ENCODE data around the gene TEAD2.
"Not testable (repeated sequence)": the region's sequence is repeated elsewhere in the genome, so short reads cannot be mapped to it uniquely, and the experiment has no call there.

The TEAD2 gene

GRCh38 chr19:49347191-49347590 lies 15.0 kb downstream of the TEAD2 start:
- no peak for FAIRE-seq

GRCh38 chr19:49344505-49345423 lies 17.5 kb downstream of the TEAD2 start:
- no peak for FAIRE-seq

GRCh38 chr19:49343123-49343522 lies 19.1 kb downstream of the TEAD2 start:
- FAIRE-seq = no peak

GRCh38 chr19:49342291-49342721 lies 19.9 kb downstream of the TEAD2 start:
- no peak for FAIRE-seq

GRCh38 chr19:49340865-49341718 lies 21.1 kb downstream of the TEAD2 start:
- FAIRE-seq = no peak

GRCh38 chr19:49340069-49340864 lies 21.9 kb downstream of the TEAD2 start:
- FAIRE-seq = no peak

GRCh38 chr19:49339301-49340068 lies 22.7 kb downstream of the TEAD2 start:
- peak; percentile 21 for FAIRE-seq

- FAIRE-seq = no peak
Observed at GRCh38 chr19:49338691-49339300, 23.4 kb downstream of the TEAD2 start.

- no peak for FAIRE-seq
Observed at GRCh38 chr19:49338023-49338677, 24.1 kb downstream of the TEAD2 start.

- FAIRE-seq = no peak
Observed at GRCh38 chr19:49337267-49338022, 24.8 kb downstream of the TEAD2 start.

GRCh38 chr19:49336482-49337266 lies 25.5 kb downstream of the TEAD2 start:
- no peak for FAIRE-seq

- FAIRE-seq = no peak
Observed at GRCh38 chr19:49335784-49336481, 26.3 kb downstream of the TEAD2 start.

GRCh38 chr19:49335071-49335783 lies 27.0 kb downstream of the TEAD2 start, which contains the start of gene CD37:
Gene CD37, plus strand, starts transcription at chr19:49335406. Its CDS starts 135 bp downstream, at chr19:49335541.
- no peak for FAIRE-seq

GRCh38 chr19:49333811-49334288 lies 28.4 kb downstream of the TEAD2 start:
- no peak for FAIRE-seq

GRCh38 chr19:49333418-49333805 lies 28.8 kb downstream of the TEAD2 start:
- FAIRE-seq = no peak

- not testable (repeated sequence) for FAIRE-seq
Observed at GRCh38 chr19:49332691-49333417, 29.4 kb downstream of the TEAD2 start.

GRCh38 chr19:49331616-49332055 lies 30.6 kb downstream of the TEAD2 start:
- no peak for FAIRE-seq
